Peyer's patch (tissue), 4 donors: Measurements from ENCODE around the gene TSPAN32.

ENCODE experiments used
- CTCF ChIP-seq, 6 experiments: fragments of 450-650 bp in 4 of 6; fragments of 200-600 bp in 2 of 6; sonication (generic) in 1 of 6; IDR thresholded peaks; one replicate each; pipeline ENCODE4 v1.5.1; 2017 to 2019; ENCODE audit warnings: antibody characterized with exemption in 6 of 6, mild to moderate bottlenecking in 3 of 6, moderate library complexity in 1 of 6
- POLR2A ChIP-seq, 2 donors: fragments of 450-650 bp; IDR thresholded peaks; one replicate each; pipeline ENCODE4 v1.5.1; 2017; ENCODE audit warnings: antibody characterized with exemption in 2 of 2, mild to moderate bottlenecking in 2 of 2, moderate library complexity in 2 of 2

DNA sequence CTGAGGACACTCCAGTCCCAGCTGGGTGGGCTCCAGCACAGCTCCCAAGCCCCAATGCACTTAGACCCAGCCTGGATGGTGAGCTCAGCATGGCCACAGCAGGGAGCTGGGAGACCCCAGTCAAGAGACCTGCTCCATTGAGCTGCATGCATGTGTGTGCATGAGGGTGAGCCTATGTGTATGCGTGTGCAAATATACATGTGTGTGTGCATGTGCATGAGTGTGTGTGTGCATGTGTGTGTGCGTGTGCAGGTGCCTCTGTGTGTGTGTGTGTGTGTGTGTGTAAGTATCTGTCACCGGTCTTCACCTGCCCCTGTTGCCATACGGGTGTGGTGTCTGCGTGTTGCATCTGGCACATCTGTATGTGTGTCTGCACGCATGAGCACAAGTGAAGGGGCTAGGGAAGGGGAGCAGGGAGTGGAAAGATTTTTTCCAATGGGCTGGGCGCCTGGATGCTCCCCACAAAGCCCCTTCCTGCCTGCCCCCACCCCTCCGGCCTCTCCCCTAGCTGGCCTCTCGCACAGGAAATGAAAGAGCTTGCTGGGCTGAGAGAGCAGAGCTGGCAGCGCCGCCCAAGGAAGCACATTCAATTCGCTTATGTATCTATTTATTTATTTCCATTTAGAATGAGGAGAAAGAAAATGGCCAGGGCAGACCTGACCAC lies 4.1 kb downstream of the TSPAN32 start:
- TF ChIP-seq CTCF (IDR thresholded peaks at IDR 0.05) = no peak
- no peak for TF ChIP-seq POLR2A (IDR thresholded peaks at IDR 0.05)
